Stimulated activated memory B cell treated with anti-CD40 and anti-IgM and Interleukin-4, amounts not matched to agents 10 μg/mL and 1 μg/mL and 100 μg/mL, for 72 hours (primary cell): Measurements from ENCODE around the gene CFAP54.
"Not testable (repeated sequence)": the region's sequence is repeated elsewhere in the genome, so short reads cannot be mapped to it uniquely, and the experiment has no call there.

Experiments used
- ATAC-seq: fragments of 150-1000 bp; cut with Tn5 transposase; 2 replicates; pipeline ENCODE4 v1.10.0; 2021
- H3K27ac Mint-ChIP-seq: one replicate; pipeline ENCODE4 v1.8.0; 2022; ENCODE audit warnings: mild to moderate bottlenecking, mixed read lengths
- H3K27me3 Mint-ChIP-seq: one replicate; pipeline ENCODE4 v1.8.0; 2022; ENCODE audit warnings: mixed read lengths
- H3K36me3 Mint-ChIP-seq: one replicate; pipeline ENCODE4 v1.8.0; 2022; ENCODE audit warnings: mixed read lengths
- H3K4me1 Mint-ChIP-seq: one replicate; pipeline ENCODE4 v1.8.0; 2022; ENCODE audit warnings: mixed read lengths
- H3K4me3 Mint-ChIP-seq: one replicate; pipeline ENCODE4 v1.8.0; 2022; ENCODE audit warnings: mild to moderate bottlenecking, moderate library complexity, mixed read lengths
- H3K9me3 Mint-ChIP-seq: one replicate; pipeline ENCODE4 v1.8.0; 2022; ENCODE audit warnings: mixed read lengths

CFAP54 gene

DNA sequence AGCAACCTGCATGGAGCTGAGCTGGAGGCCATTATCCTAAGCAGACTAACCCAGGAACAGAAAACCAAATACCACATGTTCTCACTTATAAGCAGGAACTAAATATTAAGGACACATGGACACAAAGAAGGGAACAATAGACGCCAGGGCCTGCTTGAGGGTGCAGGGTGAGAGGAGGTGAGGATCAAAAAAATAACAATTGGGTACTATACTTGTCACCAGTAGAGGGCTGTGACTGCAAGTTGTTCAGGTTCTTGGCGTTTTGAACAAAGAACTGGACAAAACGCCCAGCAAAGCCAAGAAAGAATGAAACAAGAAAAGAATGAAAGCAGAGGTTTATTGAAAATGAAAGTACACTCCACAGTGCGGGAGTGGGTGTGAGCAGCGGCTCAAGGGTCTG lies 209.1 kb downstream of the CFAP54 start:
- H3K27ac Mint-ChIP-seq, result no peak overlapping the region

DNA sequence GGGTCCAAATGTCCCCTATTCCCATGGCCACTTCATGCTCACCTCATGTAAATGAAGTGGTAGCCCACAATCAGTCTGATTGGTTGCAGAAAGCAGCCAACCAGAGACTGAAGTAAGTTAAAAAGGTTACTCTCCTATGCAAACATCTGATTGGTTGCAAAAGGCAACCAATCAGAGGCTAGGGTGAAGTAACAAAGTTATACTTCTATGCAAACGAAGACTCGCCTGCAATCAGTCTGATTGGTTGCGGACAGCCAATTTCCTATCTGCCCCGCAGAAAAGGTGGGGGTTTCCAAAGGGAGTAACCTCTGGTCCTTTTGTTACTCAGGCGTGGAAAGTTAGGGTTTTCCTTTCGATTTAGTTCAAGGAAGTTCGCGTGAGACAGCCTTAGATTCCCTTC lies 209.6 kb downstream of the CFAP54 start:
- Mint-ChIP-seq H3K27me3 (peaks cover 9% of the 10 kb centered on the region), H3K27ac (no peak overlapping the region), H3K4me3 (no peak overlapping the region), H3K9me3 (peaks cover 3% of the 10 kb centered on the region), H3K4me1 (no peaks in the 10 kb centered on the region), H3K36me3 (no peaks in the 10 kb centered on the region)
- no peak for ATAC-seq

More for the DNA sequence above, 209.1 kb downstream of the CFAP54 start:
- Mint-ChIP-seq H3K4me3 (peak overlapping the region; percentile 24), H3K9me3 (peaks cover 3% of the 10 kb centered on the region), H3K27me3 (peaks cover 9% of the 10 kb centered on the region), H3K36me3 (no peaks in the 10 kb centered on the region), H3K4me1 (no peaks in the 10 kb centered on the region)
- no peak for ATAC-seq

- peaks cover 9% of the 10 kb centered on the region for H3K27me3 Mint-ChIP-seq
- H3K27ac Mint-ChIP-seq, result no peak overlapping the region
- no peaks in the 10 kb centered on the region for H3K4me1 Mint-ChIP-seq
- ATAC-seq, result no peak
- H3K36me3 Mint-ChIP-seq, result no peaks in the 10 kb centered on the region
- H3K4me3 Mint-ChIP-seq, result no peak overlapping the region
- H3K9me3 Mint-ChIP-seq, result peaks cover 3% of the 10 kb centered on the region
Measured at GRCh38 chr12:96701856-96702255, 212.5 kb downstream of the CFAP54 start.

- Mint-ChIP-seq H3K4me1 (no peaks in the 10 kb centered on the region), H3K9me3 (no peaks in the 10 kb centered on the region), H3K4me3 (no peak overlapping the region), H3K27me3 (no peaks in the 10 kb centered on the region), H3K36me3 (no peaks in the 10 kb centered on the region), H3K27ac (no peak overlapping the region)
- ATAC-seq, result no peak
Measured at GRCh38 chr12:96710127-96710745, 220.9 kb downstream of the CFAP54 start.

GRCh38 chr12:96711364-96711763 lies 222.0 kb downstream of the CFAP54 start:
- ATAC-seq, result no peak
- Mint-ChIP-seq H3K9me3 (no peaks in the 10 kb centered on the region), H3K4me3 (no peak overlapping the region), H3K27me3 (no peaks in the 10 kb centered on the region), H3K36me3 (no peaks in the 10 kb centered on the region), H3K27ac (no peak overlapping the region), H3K4me1 (no peaks in the 10 kb centered on the region)

- no peak for ATAC-seq
- no peaks in the 10 kb centered on the region for H3K27me3 Mint-ChIP-seq
- no peak overlapping the region for H3K27ac Mint-ChIP-seq
- no peaks in the 10 kb centered on the region for H3K4me1 Mint-ChIP-seq
- no peak overlapping the region for H3K4me3 Mint-ChIP-seq
- H3K36me3 Mint-ChIP-seq, result no peaks in the 10 kb centered on the region
- no peaks in the 10 kb centered on the region for H3K9me3 Mint-ChIP-seq
Measured at GRCh38 chr12:96714199-96714598, 224.8 kb downstream of the CFAP54 start.

GRCh38 chr12:96719660-96720362 lies 230.4 kb downstream of the CFAP54 start:
- no peaks in the 10 kb centered on the region for H3K9me3 Mint-ChIP-seq
- no peaks in the 10 kb centered on the region for H3K27me3 Mint-ChIP-seq
- peaks cover 8% of the 10 kb centered on the region for H3K4me1 Mint-ChIP-seq
- H3K36me3 Mint-ChIP-seq, result no peaks in the 10 kb centered on the region
- H3K27ac Mint-ChIP-seq, result peak overlapping the region; percentile 83
- H3K4me3 Mint-ChIP-seq, result peak overlapping the region; percentile 82
- peak; percentile 85 for ATAC-seq

- no peaks in the 10 kb centered on the region for H3K36me3 Mint-ChIP-seq
- H3K27me3 Mint-ChIP-seq, result no peaks in the 10 kb centered on the region
Measured at GRCh38 chr12:96720363-96720705, 231.0 kb downstream of the CFAP54 start.

DNA sequence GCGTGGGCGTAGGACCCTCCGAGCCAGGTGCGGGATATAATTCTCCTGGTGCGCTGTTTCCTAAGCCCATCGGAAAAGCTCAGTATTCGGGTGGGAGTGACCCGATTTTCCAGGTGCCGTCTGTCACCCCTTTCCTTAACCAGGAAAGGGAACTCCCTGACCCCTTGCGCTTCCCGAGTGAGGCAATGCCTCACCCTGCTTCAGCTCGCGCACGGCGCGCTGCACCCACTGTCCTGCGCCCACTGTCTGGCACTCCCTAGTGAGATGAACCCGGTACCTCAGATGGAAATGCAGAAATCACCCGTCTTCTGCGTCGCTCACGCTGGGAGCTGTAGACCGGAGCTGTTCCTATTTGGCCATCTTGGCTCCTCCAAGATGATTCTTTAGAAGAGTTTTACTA lies 240.1 kb downstream of the CFAP54 start:
- H3K36me3 Mint-ChIP-seq, H3K27me3 Mint-ChIP-seq, H3K9me3 Mint-ChIP-seq, H3K27ac Mint-ChIP-seq, ATAC-seq, H3K4me1 Mint-ChIP-seq, H3K4me3 Mint-ChIP-seq: not testable (repeated sequence)

More at GRCh38 chr12:96720363-96720705, 231.0 kb downstream of the CFAP54 start:
- H3K4me1 Mint-ChIP-seq, result peaks cover 8% of the 10 kb centered on the region
- H3K9me3 Mint-ChIP-seq, result no peaks in the 10 kb centered on the region
- H3K27ac Mint-ChIP-seq, result peak overlapping the region; percentile 83
- H3K4me3 Mint-ChIP-seq, result peak overlapping the region; percentile 82
- peak; percentile 86 for ATAC-seq

DNA sequence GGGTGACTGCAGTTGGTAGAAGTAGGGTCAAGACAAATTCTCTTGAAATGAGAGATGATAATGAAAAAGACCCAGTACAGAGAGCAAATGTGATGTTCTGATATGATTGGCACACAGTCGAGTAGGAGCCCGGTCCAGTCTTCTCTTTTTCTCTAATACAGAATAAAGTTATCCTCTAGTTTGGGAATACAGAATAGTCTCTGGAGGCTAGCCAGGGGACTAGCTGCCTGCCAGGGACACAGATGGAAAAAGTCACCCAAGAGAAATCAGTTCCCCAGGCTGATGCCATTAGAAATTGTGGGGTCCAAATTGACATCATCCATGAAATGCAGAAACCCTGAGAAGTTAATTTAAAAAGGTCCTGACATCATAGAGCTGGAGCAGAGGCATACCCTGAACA lies 240.5 kb downstream of the CFAP54 start:
- Mint-ChIP-seq H3K36me3 (no peaks in the 10 kb centered on the region), H3K9me3 (no peaks in the 10 kb centered on the region), H3K27me3 (no peaks in the 10 kb centered on the region), H3K4me1 (no peaks in the 10 kb centered on the region), H3K27ac (no peak overlapping the region), H3K4me3 (no peak overlapping the region)
- ATAC-seq, result no peak

DNA sequence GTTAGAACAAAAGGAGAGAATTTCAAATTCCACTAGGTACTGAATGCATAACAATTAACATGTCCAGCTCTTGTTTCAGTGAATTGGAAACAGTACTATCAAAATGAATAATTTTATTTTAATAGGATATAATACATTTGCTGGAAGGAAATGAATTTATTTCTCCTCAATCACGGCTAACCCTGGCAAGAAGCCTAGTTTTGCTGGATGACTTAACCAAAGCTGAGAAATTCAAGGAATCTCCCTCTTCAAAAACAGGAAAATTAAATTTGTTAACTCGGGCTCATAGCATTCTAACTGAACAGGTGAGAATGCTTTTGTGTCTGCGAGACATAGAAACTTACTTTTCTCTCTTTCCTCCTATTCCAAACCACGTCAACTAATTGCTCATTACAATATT lies 254.2 kb downstream of the CFAP54 start:
- no peaks in the 10 kb centered on the region for H3K36me3 Mint-ChIP-seq
- no peak overlapping the region for H3K27ac Mint-ChIP-seq
- no peak for ATAC-seq
- no peaks in the 10 kb centered on the region for H3K4me1 Mint-ChIP-seq
- H3K9me3 Mint-ChIP-seq, result no peaks in the 10 kb centered on the region
- no peaks in the 10 kb centered on the region for H3K27me3 Mint-ChIP-seq
- H3K4me3 Mint-ChIP-seq, result no peak overlapping the region

DNA sequence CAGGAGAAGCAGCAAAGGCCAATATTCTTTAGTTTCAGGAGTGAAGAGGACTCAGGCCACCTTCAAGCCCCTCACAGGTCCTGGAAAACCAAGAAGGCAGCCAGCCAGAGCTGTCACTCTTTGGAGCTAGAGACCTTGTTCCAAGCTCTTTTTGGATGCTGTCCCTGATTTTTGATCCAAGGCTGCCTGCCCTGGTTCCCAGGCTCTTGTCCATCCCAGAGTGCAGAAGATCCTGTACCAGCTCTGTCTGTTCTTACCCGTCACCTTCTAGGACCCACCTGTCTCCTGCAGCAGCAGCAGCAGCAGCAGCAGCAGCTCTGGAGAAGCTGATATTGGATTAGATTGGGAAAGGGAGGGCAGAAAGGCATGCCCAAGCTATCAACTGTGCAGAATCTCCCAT lies 260.6 kb downstream of the CFAP54 start:
- H3K27me3 Mint-ChIP-seq, result peaks cover 10% of the 10 kb centered on the region
- no peaks in the 10 kb centered on the region for H3K36me3 Mint-ChIP-seq
- H3K4me1 Mint-ChIP-seq, result no peaks in the 10 kb centered on the region
- H3K9me3 Mint-ChIP-seq, result no peaks in the 10 kb centered on the region
- no peak for ATAC-seq
- H3K4me3 Mint-ChIP-seq, result no peak overlapping the region
- no peak overlapping the region for H3K27ac Mint-ChIP-seq

DNA sequence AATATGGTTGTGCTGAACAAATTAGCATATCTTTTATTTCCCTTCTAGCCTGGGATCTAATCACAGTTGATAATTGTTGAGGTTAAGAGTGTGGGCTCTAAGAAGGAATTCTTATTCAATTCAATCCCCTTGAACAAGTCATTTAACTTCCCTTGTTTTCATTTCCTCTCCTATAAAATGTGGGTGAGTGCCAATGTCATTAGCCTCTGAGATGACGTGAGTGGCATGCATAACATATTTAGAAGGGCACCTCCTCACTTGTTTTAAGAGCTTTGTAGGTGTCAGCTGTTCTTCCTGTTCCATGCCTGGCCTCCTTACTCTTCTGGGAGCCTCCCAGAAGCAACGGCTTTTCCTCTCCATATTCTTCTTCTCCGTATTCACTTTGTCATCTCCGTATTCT lies 262.2 kb downstream of the CFAP54 start:
- Mint-ChIP-seq H3K27me3 (peaks cover 18% of the 10 kb centered on the region), H3K36me3 (no peaks in the 10 kb centered on the region), H3K4me1 (no peaks in the 10 kb centered on the region), H3K27ac (no peak overlapping the region), H3K9me3 (no peaks in the 10 kb centered on the region), H3K4me3 (no peak overlapping the region)
- no peak for ATAC-seq

- no peaks in the 10 kb centered on the region for H3K4me1 Mint-ChIP-seq
- no peaks in the 10 kb centered on the region for H3K9me3 Mint-ChIP-seq
- no peak overlapping the region for H3K27ac Mint-ChIP-seq
- H3K36me3 Mint-ChIP-seq, result no peaks in the 10 kb centered on the region
- ATAC-seq, result no peak
- H3K27me3 Mint-ChIP-seq, result peaks cover 18% of the 10 kb centered on the region
- no peak overlapping the region for H3K4me3 Mint-ChIP-seq
Measured at GRCh38 chr12:96752211-96752610, 262.8 kb downstream of the CFAP54 start.

DNA sequence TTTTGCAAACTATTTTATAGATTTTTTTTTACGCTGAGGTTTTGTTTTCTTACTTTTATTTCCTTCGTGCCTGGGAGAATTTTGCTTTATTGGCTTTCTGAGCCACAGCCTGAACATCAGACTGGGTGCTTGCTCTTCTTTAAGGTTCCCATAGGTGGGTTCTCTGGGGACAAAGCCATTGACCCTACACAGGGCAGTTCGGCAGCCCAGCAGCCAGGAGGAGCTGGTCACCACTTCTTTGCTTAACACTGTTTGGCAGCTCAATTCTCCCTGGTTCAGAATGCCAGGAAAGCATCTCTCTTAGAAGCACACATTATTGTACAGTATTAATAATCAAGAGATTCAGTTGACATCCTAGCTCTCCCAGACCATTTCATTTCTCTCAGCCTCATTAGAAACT lies 276.9 kb downstream of the CFAP54 start:
- Mint-ChIP-seq H3K9me3 (no peaks in the 10 kb centered on the region), H3K36me3 (no peaks in the 10 kb centered on the region), H3K27me3 (peaks cover 11% of the 10 kb centered on the region), H3K4me1 (no peaks in the 10 kb centered on the region), H3K27ac (no peak overlapping the region), H3K4me3 (no peak overlapping the region)
- ATAC-seq, result no peak

DNA sequence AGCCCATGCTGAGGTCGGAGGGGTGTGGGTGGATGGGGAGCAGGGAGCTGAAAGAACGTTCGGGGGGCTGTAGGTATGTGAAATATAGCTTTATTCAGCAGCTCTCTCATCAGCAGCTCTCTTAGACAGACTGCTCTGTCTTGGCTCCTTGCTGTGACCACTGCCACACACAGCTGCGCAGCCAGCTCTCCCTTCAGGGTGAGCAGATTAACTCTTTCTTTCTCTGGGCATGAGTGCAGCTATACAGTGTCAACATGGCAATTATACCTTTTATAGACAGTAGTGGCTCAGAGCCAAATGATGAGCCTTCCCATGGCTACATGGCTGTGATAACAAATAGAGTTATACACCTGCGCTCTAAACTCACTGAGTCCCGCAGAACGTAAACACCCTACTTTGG lies 280.0 kb downstream of the CFAP54 start:
- no peaks in the 10 kb centered on the region for H3K9me3 Mint-ChIP-seq
- H3K4me1 Mint-ChIP-seq, result no peaks in the 10 kb centered on the region
- no peaks in the 10 kb centered on the region for H3K36me3 Mint-ChIP-seq
- H3K27ac Mint-ChIP-seq, result no peak overlapping the region
- no peak for ATAC-seq
- H3K4me3 Mint-ChIP-seq, result no peak overlapping the region
- H3K27me3 Mint-ChIP-seq, result peaks cover 11% of the 10 kb centered on the region
